ENCODE measurements around the gene MT1B.
A peak's percentile ranks its signal among the peaks of the same experiment; 100 is the strongest.

Gene MT1B

DNA sequence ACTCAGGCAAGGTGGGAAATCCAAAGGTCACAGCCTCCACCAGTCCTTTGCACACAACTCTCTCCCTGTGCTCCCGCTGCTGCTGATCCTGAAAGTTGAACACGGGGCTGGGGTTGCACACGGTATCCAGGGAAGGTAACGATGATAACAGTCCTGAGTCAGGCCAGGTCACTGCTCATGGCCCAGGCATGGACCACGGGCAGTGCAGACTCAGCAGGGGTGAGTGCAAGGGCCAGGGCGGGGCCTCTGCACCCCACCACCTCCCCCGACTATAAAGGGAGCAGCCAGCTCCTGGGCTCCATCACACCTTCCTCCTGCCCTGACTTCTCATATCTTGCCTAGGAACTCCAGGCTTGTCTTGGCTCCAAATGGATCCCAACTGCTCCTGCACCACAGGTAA lies at the start of gene MT1B:
Gene MT1B, plus strand, starts transcription at position 301 of the 400 bp plus-strand sequence. Its CDS starts 68 bp downstream, at position 369.
- DNase-seq, result no peak

DNA sequence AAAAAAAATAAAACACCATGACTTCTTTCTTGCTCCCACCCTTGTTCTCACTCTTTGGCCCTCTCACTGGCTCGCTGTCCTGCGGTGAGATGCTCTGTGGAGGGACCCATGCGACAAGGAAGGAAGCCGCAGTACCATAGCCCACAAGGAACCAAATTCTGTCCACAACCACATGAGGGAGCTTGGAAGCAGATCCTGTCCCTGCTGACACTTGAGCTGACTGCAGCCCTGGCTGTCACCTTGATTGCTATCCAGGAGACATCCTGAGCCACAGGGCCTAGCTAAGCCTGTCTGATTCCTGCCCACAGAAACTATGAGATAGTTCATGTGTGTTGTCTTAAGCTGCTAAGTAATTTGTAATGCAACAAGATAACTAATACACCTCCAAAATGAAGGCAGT lies 48.1 kb upstream of the MT1B start:
- peak; percentile 65 to 70 (median 66) for DNase-seq

DNA sequence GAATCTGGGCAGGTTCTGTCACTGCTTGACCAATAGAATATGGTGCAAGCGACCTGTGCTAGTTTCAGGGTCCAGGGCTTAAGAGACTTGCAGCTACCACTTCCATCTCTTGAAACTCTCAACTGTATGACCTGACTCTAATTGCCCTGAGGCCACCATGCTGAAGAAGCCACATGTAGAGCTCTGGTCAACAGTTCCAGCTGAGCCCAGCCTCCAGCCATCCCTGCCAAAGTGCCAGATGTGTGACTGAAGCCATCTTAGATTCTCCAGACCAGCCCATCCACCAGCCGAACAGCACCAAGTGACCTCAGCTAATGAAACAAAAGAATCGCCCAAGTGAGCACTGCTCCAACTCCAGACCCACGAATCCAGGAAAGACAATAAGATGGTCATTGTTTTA lies 46.7 kb upstream of the MT1B start:
- no peak for DNase-seq

DNA sequence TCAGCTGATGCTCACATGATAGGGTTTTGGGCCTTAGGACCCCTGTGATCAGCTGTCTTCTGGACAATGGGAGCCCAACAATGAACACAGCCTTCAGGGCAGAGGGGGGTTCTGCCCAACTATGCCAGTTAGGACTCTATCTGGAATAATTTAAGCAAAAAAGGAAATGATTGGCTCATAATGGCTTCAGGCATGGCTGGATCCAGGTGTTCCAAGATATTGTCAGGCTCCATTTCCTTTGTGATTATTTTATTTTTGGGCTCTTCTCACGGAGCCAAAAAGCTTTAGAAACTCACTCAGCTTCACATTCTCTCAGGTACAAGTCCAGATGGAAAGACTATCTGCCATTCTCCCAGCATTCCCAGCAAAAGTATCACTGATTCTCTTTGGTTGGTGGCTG lies 46.2 kb upstream of the MT1B start:
- DNase-seq, result no peak

DNA sequence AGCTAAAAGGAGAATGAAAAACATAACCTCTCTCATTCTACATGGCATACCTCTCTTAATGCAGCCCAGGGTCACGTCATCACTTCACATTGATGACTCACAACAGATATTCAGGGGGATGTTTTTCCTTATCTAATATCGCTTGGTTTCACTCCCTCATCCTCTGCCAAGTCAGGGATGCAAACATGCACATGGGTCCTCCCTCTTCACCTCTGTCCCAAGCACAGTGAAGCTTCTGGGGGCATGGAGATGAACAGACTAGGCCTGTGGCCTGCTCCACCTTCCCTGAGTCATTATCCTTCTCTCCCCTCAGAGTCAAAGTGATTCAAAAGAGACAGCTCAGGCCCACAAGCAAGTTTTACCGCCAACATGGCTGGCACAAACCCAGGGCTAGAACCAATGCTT lies 45.6 kb upstream of the MT1B start:
- no peak for DNase-seq

DNA sequence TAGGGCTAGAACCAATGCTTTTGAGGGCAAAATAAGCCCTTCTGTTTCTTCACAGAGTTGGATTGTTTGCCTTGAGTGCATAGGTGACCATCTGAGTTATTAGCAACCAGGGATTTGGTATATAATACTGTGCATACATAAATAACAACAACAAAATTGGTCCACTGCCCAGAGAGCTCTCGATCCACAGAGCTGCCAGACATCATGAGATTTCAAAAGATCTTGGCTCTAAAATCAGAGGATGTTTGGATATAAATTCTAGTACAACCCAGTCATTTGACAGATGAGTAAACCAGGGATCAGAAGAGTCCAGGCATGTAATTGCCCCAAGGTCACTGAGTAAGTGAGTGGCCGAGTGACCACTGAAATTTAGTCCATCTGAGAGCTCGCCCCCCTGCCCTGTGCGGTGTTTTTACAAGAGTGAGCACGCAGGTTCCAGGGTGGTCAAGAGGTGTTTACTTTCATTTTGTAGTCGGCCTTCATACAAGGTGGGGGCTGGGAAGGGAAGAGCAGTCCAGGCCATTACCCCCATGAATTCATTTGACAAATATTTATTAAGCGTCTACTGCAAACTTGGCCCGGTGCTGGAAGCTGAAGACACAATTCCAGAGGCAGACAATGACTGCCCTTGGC lies 45.1 kb upstream of the MT1B start:
- DNase-seq, result no peak

DNA sequence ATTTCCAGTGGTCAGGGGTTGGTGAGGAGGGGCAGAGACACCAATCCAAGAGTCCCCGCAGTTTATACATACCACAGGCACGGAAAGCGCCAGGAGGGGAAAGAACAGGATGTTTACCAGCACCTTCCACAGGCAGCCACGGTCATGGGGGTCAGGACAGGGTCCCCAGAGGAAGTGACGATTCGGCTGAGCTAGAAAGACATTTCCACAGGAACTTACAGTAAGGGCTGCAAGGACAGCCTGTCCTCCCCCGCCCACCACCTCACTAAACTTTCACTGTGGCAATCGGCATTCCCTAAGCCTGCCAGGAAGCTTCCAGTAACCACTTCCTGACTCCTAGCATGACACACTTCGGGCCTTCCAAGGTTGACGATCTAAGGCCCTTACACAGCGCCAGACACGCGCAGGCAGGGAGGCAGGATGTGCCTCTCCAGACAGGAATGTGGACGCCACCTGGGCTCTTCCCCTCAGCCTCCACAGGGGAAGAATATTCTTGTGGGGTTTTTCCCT lies 44.5 kb upstream of the MT1B start:
- DNase-seq, result peak; percentile 50 to 77 (median 74)

DNA sequence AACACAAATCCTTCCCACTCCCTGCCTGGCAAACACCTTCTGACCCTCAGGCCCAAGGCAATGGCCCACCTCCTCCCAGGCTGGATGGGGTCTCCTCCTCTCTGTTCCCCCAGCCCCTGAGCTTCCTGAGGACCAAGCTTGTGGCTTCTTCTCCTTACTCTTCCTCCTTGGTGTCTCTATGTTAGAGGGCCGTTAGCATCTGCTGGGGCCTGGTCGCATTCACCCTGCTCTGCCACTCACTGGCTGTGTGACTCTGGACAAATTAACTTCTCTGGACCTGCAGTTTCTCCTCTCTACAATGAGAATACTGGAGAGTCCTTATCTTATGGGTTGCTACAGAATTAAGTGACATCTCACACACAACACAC lies 44.0 kb upstream of the MT1B start:
- DNase-seq, result no peak

DNA sequence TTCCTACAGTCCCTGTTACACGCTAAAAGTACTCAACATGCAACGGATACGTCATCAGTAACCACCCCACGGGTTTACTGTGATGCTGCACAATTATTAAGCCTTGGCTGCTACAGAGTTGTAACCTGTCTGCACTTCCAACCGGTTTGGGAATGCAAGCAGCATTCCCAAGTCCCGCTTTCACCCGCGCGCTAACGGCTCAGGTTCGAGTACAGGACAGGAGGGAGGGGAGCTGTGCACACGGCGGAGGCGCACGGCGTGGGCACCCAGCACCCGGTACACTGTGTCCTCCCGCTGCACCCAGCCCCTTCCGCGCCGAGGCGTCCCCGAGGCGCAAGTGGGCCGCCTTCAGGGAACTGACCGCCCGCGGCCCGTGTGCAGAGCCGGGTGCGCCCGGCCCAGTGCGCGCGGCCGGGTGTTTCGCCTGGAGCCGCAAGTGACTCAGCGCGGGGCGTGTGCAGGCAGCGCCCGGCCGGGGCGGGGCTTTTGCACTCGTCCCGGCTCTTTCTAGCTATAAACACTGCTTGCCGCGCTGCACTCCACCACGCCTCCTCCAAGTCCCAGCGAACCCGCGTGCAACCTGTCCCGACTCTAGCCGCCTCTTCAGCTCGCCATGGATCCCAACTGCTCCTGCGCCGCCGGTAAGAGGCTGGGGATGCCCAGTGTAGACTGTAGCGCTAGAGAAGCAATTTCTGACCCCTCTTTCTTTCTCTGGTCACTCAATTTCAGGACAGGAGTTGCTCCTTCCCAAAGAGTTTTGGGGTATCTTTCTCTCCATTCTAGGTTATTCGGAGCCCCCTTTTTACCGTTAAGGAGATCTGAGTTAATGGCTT lies 43.4 kb upstream of the MT1B start, which contains the start of gene MT2A:
Gene MT2A, plus strand, starts transcription at position 542 of the 833 bp plus-strand sequence. Its CDS starts 72 bp downstream, at position 614.
- DNase-seq, result peak; percentile 98 to 99 (median 99)

DNA sequence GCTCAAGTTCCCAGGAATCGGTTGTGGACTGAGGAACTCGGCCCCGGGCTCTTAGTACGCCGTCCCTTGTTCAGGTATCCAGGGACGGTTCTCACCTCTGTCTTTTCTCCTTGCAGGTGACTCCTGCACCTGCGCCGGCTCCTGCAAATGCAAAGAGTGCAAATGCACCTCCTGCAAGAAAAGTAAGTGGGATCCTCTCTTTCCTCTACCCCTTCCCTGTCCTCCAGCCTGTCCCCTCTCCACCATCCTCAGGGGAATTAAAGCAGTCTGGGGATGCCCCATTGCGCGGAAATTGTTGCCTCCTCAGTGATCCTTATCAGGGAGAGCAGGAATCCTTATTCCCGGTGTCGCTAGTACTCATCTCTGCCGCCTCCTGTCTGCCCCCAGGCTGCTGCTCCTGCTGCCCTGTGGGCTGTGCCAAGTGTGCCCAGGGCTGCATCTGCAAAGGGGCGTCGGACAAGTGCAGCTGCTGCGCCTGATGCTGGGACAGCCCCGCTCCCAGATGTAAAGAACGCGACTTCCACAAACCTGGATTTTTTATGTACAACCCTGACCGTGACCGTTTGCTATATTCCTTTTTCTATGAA lies 42.7 kb upstream of the MT1B start:
- no peak for DNase-seq

DNA sequence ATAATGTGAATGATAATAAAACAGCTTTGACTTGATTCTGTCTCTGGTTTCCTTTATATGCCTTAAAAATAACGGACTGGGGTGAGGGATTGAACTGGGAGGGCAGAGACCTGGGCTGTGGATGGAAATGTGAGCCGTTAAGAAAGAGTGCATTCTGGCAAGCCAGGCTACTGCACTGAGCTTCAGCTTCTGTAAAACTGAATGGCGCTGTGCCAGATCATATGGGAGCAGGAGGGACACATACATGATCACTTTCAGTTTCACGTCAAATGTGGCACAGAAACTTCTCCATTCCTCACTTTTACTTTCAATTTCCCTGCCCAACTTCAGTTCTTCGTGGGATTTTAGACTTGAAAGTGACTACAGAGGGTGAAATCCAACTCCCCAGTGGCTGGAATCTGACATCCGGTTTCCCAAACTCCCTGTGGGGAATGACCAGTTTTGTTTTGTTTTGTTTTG lies 42.2 kb upstream of the MT1B start:
- peak; percentile 95 to 99 (median 98) for DNase-seq

DNA sequence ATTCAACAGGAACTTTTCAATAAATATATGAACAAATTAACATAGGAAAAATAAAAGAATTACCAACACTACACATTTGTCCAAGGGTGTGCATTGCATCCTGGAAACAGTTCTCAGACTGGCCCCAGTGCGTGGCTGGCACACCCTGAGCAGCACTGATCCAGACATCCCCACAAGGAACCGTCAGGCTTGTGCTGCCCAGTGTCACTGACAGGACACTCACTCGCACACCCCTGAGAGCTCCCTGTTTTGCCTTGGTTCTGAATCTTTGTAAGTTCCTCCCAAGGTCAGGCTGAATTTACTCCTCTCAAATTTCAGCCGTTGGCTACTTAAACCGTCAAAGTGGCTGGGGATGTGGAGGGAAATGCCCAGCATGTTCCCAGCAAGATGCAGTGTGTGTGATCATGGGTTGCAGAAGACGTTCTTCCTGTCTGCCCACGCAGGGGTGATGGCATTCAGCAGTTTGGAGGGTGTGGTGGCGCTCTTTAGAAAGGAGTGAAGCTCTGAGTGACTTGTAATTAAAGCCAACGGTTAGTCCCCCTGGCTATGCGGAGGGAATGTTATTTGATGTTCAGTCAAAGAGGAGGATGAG lies 41.6 kb upstream of the MT1B start:
- peak; percentile 96 to 99 (median 98) for DNase-seq

DNA sequence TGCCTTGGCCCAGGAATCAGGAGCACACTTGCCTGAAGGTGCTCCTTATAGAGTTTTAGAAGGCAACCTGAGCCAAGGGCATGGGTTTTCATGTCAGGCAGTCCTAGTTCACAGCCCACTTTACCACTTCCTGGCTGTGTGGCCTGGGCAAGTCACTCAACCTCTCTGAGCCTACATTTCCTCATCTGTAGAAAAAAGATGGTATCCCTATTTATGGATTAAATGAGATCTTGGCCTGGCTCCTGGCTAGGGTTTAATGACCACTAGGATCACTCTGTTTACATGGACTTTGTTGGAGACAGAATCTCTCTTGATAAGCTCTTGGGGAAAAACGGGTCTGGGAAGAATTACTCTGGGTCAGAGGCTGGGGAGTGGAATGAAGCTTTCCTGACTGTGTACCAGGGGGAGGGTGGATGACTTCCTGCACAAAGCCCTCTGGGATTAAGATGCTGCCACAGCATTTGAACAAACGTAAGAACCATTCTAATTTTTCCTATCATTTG lies 41.0 kb upstream of the MT1B start:
- no peak for DNase-seq

DNA sequence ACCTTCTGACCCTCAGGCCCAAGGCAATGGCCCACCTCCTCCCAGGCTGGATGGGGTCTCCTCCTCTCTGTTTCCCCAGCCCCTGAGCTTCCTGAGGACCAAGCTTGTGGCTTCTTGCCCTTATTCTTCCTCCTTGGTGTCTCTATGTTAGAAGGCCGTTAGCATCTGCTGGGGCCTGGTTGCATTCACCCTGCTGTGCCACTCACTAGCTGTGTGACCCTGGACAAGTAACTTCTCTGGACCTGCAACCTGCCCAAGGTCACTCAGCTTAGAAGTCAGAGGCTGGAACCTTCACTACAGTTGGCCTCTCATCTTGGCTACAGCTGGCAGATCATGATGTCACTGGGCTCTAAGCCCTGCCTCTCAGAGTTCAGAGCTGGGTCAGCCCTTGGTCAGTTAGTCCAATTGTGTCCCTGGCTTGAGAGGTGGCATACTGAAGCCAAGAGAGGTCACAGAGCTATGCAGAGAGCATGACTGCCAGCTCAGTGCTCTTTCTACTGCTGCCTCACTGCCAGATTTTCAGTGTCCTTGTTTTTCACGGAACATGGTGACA lies 40.3 kb upstream of the MT1B start:
- peak in 2 of 3 donors; percentile 46 to 60 for DNase-seq

DNA sequence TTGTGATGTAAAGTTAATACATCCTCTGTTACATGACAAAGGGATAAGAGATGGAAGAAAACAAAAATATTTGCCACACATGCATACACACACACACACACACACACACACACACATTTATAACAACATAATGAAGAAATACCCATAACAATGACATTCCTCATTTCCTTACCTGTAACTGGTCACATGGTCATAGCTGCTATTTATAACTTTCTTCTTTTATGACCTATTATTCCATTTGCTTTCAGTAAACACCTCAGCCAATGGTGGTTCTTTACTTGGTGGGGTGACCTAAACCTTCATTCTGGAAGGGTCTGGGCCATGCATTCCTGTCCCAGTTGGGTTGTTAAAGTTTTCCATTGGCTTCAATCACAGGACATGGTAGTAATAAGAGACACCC lies 38.0 kb upstream of the MT1B start:
- no peak for DNase-seq

DNA sequence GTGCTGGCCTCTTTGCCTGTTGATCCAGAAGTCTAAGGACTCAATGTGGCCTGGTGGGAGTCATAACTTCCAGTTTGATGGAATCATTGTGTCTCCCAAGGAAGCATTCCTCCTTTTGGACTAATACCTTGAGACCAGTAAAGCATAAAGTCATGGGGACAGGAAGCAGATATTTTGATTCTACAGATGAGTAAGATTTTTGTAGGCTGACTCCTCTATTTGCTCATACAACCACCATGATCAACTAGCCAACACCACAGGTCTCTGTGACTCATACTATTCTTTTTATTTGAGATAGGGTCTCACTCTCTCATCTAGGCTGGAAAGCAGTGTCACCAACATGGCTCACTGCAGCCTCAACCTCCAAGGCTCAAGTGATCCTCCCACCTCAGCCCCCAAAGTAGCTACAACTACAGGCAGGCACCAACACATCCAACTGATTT lies 37.1 kb upstream of the MT1B start:
- DNase-seq, result no peak

DNA sequence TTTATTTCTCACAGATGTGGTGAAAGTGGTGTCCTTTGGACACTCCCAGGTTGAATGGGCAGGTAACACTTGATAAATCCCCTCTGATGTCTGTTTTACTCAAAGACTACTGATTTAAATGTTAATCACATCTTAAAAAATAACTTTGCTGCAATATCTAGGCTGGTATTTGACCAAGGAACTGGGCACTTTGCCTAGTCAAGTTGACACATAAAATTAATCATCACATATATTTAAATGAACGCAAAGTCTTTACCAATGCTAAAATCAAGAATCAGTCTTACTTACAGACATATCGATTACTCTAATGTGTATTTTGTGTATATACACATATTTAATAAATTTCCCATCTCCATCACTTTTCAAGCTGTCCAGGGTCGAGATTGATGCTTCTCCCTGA lies 36.3 kb upstream of the MT1B start:
- no peak for DNase-seq

DNA sequence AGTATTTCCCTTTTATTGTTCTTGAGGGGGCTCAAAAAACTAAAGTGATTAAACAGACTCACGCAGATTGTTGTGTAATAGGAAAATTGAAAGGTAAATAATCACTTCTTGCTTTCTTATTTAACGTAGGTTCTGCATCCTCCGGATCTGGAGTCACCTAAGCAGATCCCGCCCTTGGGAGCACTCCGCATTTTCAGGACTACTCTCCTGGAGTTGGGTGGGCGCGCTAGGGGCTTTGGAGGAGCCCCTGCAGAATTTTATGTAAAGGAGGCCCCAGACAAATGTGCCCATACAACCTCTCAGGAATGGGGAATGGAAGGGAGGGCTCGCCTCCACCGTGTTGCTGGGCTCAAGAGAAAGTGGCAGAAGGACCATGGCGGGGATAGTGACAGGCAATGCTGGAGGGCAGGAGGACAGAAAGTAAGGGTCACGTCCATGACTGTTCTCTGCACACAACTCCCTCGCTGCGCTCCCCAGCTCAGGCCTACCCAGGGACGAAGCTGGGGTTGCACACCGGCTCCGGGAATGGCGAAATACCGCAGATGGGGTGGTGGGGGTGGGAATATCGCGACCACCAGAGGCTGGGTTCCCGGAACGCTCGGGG lies 35.0 kb upstream of the MT1B start:
- no peak for DNase-seq

DNA sequence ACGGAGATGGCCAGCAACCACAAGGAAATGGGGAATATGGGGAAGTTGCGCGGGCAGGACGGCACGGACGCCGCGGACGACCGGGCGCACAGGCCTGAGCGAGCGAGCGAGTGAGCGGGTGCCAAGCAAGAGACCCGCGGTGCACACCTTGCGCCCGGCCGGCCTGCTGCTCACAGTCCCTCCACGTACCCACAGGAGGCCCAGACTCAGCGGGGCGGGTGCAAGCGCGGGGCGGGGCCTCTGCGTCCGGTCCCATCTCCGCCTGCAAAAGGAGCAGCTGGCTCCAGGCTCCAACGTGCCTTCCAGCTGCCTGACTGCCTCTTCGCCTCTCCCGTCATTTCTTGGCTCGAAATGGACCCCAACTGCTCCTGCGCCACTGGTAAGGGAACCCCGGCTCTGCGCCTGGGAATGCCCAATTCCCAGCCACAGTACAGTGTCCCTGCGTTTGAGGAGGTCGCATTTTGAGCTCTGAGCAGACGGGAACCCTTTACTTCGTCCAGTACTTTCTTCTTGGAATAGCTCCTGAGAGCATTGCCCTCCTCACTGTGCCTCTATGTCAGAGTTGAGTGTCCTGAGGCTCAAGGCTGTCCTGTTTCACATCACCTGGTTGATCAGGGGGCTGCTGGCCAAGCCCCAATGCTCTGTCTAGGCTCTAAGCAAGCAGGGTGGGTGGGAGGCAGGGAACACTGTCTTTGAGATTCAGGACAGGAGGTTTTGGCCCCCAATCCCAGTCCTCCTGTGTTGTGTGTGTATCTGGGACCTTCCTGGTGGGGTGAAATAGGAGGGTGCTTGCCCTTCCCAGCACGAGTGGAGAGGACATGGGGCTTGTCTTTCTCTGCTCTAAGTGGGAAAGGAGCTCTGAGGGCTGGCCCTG lies 34.2 kb upstream of the MT1B start:
- DNase-seq, result peak in 1 of 3 donors; percentile 60

DNA sequence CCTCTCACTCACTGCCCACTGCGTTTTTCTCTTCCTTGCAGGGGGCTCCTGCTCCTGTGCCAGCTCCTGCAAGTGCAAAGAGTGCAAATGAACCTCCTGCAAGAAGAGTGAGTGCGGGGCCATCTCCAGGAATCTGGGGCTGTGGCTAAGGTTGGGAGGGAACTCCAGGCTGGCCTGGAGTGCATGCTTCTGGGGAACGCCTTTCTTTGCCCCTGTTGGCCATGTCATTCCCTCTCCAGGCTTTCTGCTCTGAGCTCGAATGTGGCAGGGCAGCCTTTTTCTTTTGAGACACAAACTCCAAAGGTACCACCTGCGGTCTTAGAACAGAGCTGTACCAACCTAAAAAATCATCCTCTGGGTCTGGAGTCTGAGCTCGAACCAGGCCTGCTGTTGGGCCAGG lies 33.5 kb upstream of the MT1B start:
- DNase-seq, result no peak

DNA sequence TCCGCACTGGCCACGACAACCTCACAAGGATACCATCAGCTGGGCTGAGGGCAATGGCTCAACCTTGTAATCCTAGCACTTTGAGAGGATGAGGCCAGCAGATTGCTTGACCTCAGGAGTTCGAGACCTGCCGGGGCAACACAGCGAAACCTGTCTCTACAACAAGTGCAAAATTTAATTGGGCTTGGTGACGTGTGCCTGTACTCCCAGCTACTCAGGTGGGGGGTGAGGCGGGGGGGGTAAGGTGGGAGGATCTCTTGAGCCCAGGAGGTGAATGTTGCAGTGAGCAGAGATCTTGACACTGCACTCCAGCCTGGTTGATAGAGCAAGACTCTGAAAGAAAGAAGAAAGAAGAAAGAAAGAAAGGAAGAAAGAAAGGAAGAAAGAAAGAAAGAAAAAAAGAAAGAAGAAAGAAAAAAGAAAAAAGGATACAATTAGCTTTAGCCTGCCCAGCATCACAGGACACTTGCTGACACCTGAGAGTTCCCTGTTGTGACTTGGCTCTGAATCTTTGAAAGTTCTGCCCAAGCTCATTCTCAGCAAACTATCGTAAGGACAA lies 31.3 kb upstream of the MT1B start:
- no peak for DNase-seq

All from suppressor macrophage treated with lipopolysaccharide for 1 hour (primary cell).